ENCODE measurements around the gene PTCSC3. TPM values are rescaled to one million over a fixed set of nuclear protein-coding genes. Genes with fewer than 3 reads are reported as not detected.

Gene PTCSC3
- total RNA-seq, 1 experiment from 2014 or later: not detected

Other genes starting within 250 kb of the PTCSC3 start
- gene MBIP, start 143.9 kb upstream of the PTCSC3 start, total RNA-seq (2014; rRNA removed; shearing (Covaris generic)): 17.7 and 22.0 TPM in 2 replicates